SK-N-SH (cell line): ENCODE data around the gene CCDC80. TPM values are rescaled to one million over a fixed set of nuclear protein-coding genes. Genes with fewer than 3 reads are reported as not detected.

ENCODE experiments used
- CTCF ChIA-PET: fragments of 300-600, 350-600 bp; formaldehyde crosslinking; extraction: SDS; loops from one replicate; lab custom pipeline; 2021; lab: Yijun Ruan, JAX
- POLR2A ChIA-PET: fragments of 350-600 bp; sonication (Branson Sonifier 250); formaldehyde crosslinking; extraction: SDS; loops from one replicate; lab custom pipeline; 2020; ENCODE audit warnings: antibody characterized with exemption, inconsistent platforms; lab: Yijun Ruan, JAX
- DNase-seq: peaks from one replicate; pipeline ENCODE4 v3.0.0; 2012
- H2AFZ ChIP-seq: fragments of 200-600 bp; sonication (generic); 2 replicates; pipeline ENCODE4 v1.8.1; 2016; ENCODE audit warnings: antibody characterized with exemption, mild to moderate bottlenecking, low read depth
- H3F3A ChIP-seq: fragments of 200-600 bp; sonication (generic); replicated peaks from 2 replicates; pipeline ENCODE3; 2016; ENCODE audit warnings: antibody characterized with exemption, mild to moderate bottlenecking; ENCODE audit not compliant: insufficient read depth
- H3K27ac ChIP-seq, 2 experiments: fragments of 200-500 bp in 1 of 2; fragments of 200-600 bp in 1 of 2; sonication (Bioruptor generic) in 1 of 2; sonication (generic), shearing (Covaris generic) in 1 of 2; 2 replicates each; pipeline versions ENCODE4 v1.5.1 to v1.6.1; 2014 to 2016; ENCODE audit warnings: low read depth in 2 of 2, inconsistent platforms in 1 of 2, low read length in 1 of 2, mild to moderate bottlenecking in 1 of 2, mixed read lengths in 1 of 2
- H3K27me3 ChIP-seq: fragments of 200-600 bp; sonication (generic), shearing (Covaris generic); 2 replicates; pipeline ENCODE4 v1.6.1; 2016; ENCODE audit warnings: mixed run types; ENCODE audit not compliant: insufficient read depth
- H3K36me3 ChIP-seq, 2 experiments: fragments of 200-500 bp in 1 of 2; fragments of 200-600 bp in 1 of 2; sonication (Bioruptor generic) in 1 of 2; sonication (generic) in 1 of 2; replicated peaks in 1 of 2; 2 replicates each; pipeline versions ENCODE3 to v1.5.1; 2014 to 2016; ENCODE audit warnings: low read length in 1 of 2, mild to moderate bottlenecking in 1 of 2; ENCODE audit not compliant: insufficient read depth in 2 of 2, control insufficient read depth in 1 of 2
- H3K4me1 ChIP-seq, 2 experiments: fragments of 200-500 bp in 1 of 2; fragments of 200-600 bp in 1 of 2; sonication (Bioruptor generic) in 1 of 2; sonication (generic), shearing (Covaris generic) in 1 of 2; 2 replicates each; pipeline versions ENCODE4 v1.5.1 to v1.6.1; 2014 to 2016; ENCODE audit warnings: low read depth in 1 of 2, low read length in 1 of 2, mixed run types in 1 of 2; ENCODE audit not compliant: insufficient read depth in 2 of 2, control insufficient read depth in 1 of 2
- H3K4me2 ChIP-seq: fragments of 200-600 bp; sonication (generic), shearing (Covaris generic); 2 replicates; pipeline ENCODE4 v1.6.1; 2017; ENCODE audit warnings: mixed run types
- H3K4me3 ChIP-seq, 2 experiments: fragments of 200-500 bp in 1 of 2; fragments of 200-600 bp in 1 of 2; sonication (Bioruptor generic) in 1 of 2; sonication (generic), shearing (Covaris generic) in 1 of 2; 2 replicates each; pipeline versions ENCODE4 v1.5.1 to v1.8.1; 2014 to 2016; ENCODE audit warnings: low read depth in 2 of 2, inconsistent platforms in 1 of 2, low read length in 1 of 2, mild to moderate bottlenecking in 1 of 2, mixed read lengths in 1 of 2, moderate library complexity in 1 of 2
- H3K79me2 ChIP-seq: fragments of 200-600 bp; sonication (generic); 2 replicates; pipeline ENCODE4 v1.8.1; 2017; ENCODE audit warnings: mild to moderate bottlenecking; ENCODE audit not compliant: insufficient read depth
- H3K9ac ChIP-seq: fragments of 200-600 bp; sonication (generic); 2 replicates; pipeline ENCODE4 v1.6.1; 2017; ENCODE audit warnings: mixed run types
- H3K9me2 ChIP-seq: fragments of 200-600 bp; sonication (generic); 2 replicates; pipeline ENCODE4 v1.6.1; 2017; ENCODE audit warnings: mixed run types
- H3K9me3 ChIP-seq: fragments of 200-600 bp; sonication (generic); 2 replicates; pipeline ENCODE4 v1.6.1; 2017; ENCODE audit warnings: mixed run types, mild to moderate bottlenecking, moderate library complexity
- H4K20me1 ChIP-seq: fragments of 200-600 bp; sonication (generic); 2 replicates; pipeline ENCODE4 v1.6.1; 2017; ENCODE audit warnings: mild to moderate bottlenecking, mixed run types; ENCODE audit not compliant: insufficient read depth
- CTCF ChIP-seq: fragments of 200-600 bp; sonication (generic); IDR thresholded peaks from 2 replicates; pipeline ENCODE4 v1.6.1; 2017; ENCODE audit warnings: antibody characterized with exemption, mild to moderate bottlenecking, moderate library complexity
- EP300 ChIP-seq, 2 experiments: IDR thresholded peaks; 2 replicates each; pipeline versions ENCODE4 v1.4.0 to v1.6.1; 2012; ENCODE audit warnings: borderline replicate concordance in 1 of 2, low read depth in 1 of 2, low read length in 1 of 2
- FOSL2 ChIP-seq: IDR thresholded peaks from 2 replicates; pipeline ENCODE4 v1.4.0; 2012; ENCODE audit warnings: low read depth, mild to moderate bottlenecking, moderate library complexity, borderline replicate concordance
- FOXM1 ChIP-seq: IDR thresholded peaks from 2 replicates; pipeline ENCODE4 v1.4.0; 2012; ENCODE audit warnings: low read depth, mild to moderate bottlenecking
- IRF3 ChIP-seq: fragments of 150-350 bp; IDR thresholded peaks from 2 replicates; pipeline ENCODE4 v1.6.1; 2016; ENCODE audit warnings: mild to moderate bottlenecking, low read depth, low read length
- JUND ChIP-seq: IDR thresholded peaks from 2 replicates; pipeline ENCODE4 v1.4.0; 2012
- MAX ChIP-seq: IDR thresholded peaks from 2 replicates; pipeline ENCODE4 v1.4.0; 2012; ENCODE audit warnings: low read depth
- MEF2A ChIP-seq: IDR thresholded peaks from 2 replicates; pipeline ENCODE4 v1.4.0; 2012; ENCODE audit warnings: low read depth, borderline replicate concordance
- NFIC ChIP-seq: IDR thresholded peaks from 2 replicates; pipeline ENCODE4 v1.4.0; 2012; ENCODE audit warnings: borderline replicate concordance
- PBX3 ChIP-seq: IDR thresholded peaks from 2 replicates; pipeline ENCODE4; 2012
- RCOR1 ChIP-seq: fragments of 150-350 bp; IDR thresholded peaks from 2 replicates; pipeline ENCODE4 v1.6.1; 2017; ENCODE audit warnings: antibody characterized with exemption, low read length
- SIN3A ChIP-seq: IDR thresholded peaks from 2 replicates; pipeline ENCODE4 v1.6.1; 2012; ENCODE audit warnings: low read depth, mild to moderate bottlenecking, low read length, moderate library complexity, borderline replicate concordance
- TAF1 ChIP-seq: IDR thresholded peaks from 2 replicates; pipeline ENCODE4 v1.6.1; 2012; ENCODE audit warnings: low read depth, mild to moderate bottlenecking, low read length, moderate library complexity, borderline replicate concordance
- TCF12 ChIP-seq: IDR thresholded peaks from 2 replicates; pipeline ENCODE4 v1.4.0; 2012
- TEAD4 ChIP-seq: IDR thresholded peaks from 2 replicates; pipeline ENCODE4 v1.4.0; 2012; ENCODE audit warnings: mild to moderate bottlenecking, borderline replicate concordance; ENCODE audit not compliant: insufficient read depth
- ZBTB33 ChIP-seq: IDR thresholded peaks from 2 replicates; pipeline ENCODE4 v1.4.0; 2012; ENCODE audit warnings: low read depth, borderline replicate concordance
- WGBS: methylation state at CpG from one replicate; pipeline ENCODE4 v1.1.6; 2017; ENCODE audit warnings: low lambda C conversion rate; 5-methylcytosine and 5-hydroxymethylcytosine counted together
- polyA plus RNA-seq, 3 experiments: library from polyadenylated mRNA; depleted of rRNA; stranded (reverse); fragments of >200 nt; gene quantifications; 2 replicates each; pipeline ENCODE4 v1.2.3, GENCODE V29; 2012

The CCDC80 gene
- polyA plus RNA-seq, 1 of the 3 experiments (the other 2 are of a cell fraction), result 83.4 TPM

- Histone ChIP-seq H3K9ac (no peak overlapping the region), H3K4me2 (peak overlapping the region; percentile 10; the same call in 1 of the 2 replicates), H3K9me2 (no peaks in the 10 kb centered on the region), H3K36me3 (no peaks in the 10 kb centered on the region), H3K27ac (peak overlapping the region; percentile 12 to 64; a peak in 3 of 4 replicates), H3K4me3 (no peak overlapping the region), H3K79me2 (no peaks in the 10 kb centered on the region), H4K20me1 (no peaks in the 10 kb centered on the region), H3K27me3 (no peaks in the 10 kb centered on the region), H3F3A (peaks cover 24% of the 10 kb centered on the region), H2AFZ (peak overlapping the region; percentile 20), H3K9me3 (no peaks in the 10 kb centered on the region), H3K4me1 (peaks cover 2 to 54% of the 10 kb centered on the region in 2 experiments)
- ChIA-PET POLR2A (no interaction called here), CTCF (interaction anchor here (1.2 to 7.1 kb wide), 3 partner anchors 65 to 633 kb away, joined by 3 to 97 read pairs (median 8); no protein-coding TSS in a partner anchor)
- DNase-seq, result no peak
- WGBS, result 49% methylated on average over 5 of the region's 5 CpGs
- TF ChIP-seq EP300 (IDR thresholded peaks at IDR 0.05; ENCODE audit: borderline replicate concordance in 1 of 2, low read depth in 1 of 2, low read length in 1 of 2) (peak in 1 of 2 experiments; percentile 76; a peak in 2 of 4 replicates), CTCF (no peak), FOSL2 (peak; percentile 13; the same call in 1 of the 2 replicates), TCF12 (peak; percentile 78), MAX (peak; percentile 66), JUND (peak; percentile 47; the same call in 1 of the 2 replicates), TEAD4 (peak; percentile 90), NFIC (peak; percentile 38; the same call in 1 of the 2 replicates), RCOR1 (no peak), IRF3 (no peak), SIN3A (peak; percentile 20; the same call in 1 of the 2 replicates), PBX3 (peak; percentile 69)
Observed at GRCh38 chr3:112647122-112647521, 6.2 kb upstream of the CCDC80 start.

GRCh38 chr3:112646623-112647022, 5.7 kb upstream of the CCDC80 start:
- H3K27me3 ChIP-seq, result no peaks in the 10 kb centered on the region
- H3K79me2 ChIP-seq, result no peaks in the 10 kb centered on the region
- no peak overlapping the region for H3K9ac ChIP-seq
- peaks cover 25% of the 10 kb centered on the region for H3F3A ChIP-seq
- POLR2A ChIA-PET, result no interaction called here
- no peak overlapping the region for H3K4me3 ChIP-seq
- H3K4me1 ChIP-seq, result peaks cover 2 to 58% of the 10 kb centered on the region in 2 experiments
- DNase-seq, result no peak
- no peaks in the 10 kb centered on the region for H3K9me2 ChIP-seq
- CTCF ChIA-PET, result interaction anchor here (1.2 to 7.1 kb wide), 3 partner anchors 64 to 633 kb away, joined by 3 to 97 read pairs (median 8); no protein-coding TSS in a partner anchor
- H4K20me1 ChIP-seq, result no peaks in the 10 kb centered on the region
- 79% methylated on average over 7 of the region's 7 CpGs for WGBS
- H3K27ac ChIP-seq, result peak overlapping the region; percentile 12 to 64; a peak in 3 of 4 replicates
- H2AFZ ChIP-seq, result peak overlapping the region; percentile 20; the same call in 1 of the 2 replicates
- no peaks in the 10 kb centered on the region for H3K36me3 ChIP-seq
- no peaks in the 10 kb centered on the region for H3K9me3 ChIP-seq
- 0 out of 2 replicates have a peak overlapping the region, but pooled peaks have one; percentile 10 for H3K4me2 ChIP-seq
- no peak for TF ChIP-seq ZBTB33
- no peak for TF ChIP-seq TAF1
- no peak for TF ChIP-seq JUND
- TF ChIP-seq IRF3, result no peak
- no peak for TF ChIP-seq RCOR1
- no peak for TF ChIP-seq MEF2A
- TF ChIP-seq FOXM1, result no peak
- TF ChIP-seq MAX, result no peak
- TF ChIP-seq TCF12, result no peak
